Activated CD8-positive, alpha-beta memory T cell treated with anti-CD3 and anti-CD28 coated beads for 48 hours (primary cell): Measurements from ENCODE around the gene MACROD2.

Experiments used
- DNase-seq, 3 experiments: peaks; one replicate each; pipeline ENCODE4 v3.0.0-alpha.2; 2020; ENCODE audit warnings: low read depth in 2 of 3, low spot score in 2 of 3

Gene MACROD2

GRCh38 chr20:14698605-14699373 is 703.5 kb downstream of the MACROD2 start:
- DNase-seq, result no peak

GRCh38 chr20:14700639-14700960 is 705.3 kb downstream of the MACROD2 start:
- DNase-seq, result no peak

- DNase-seq, result no peak
These were observed 706.0 kb downstream of the MACROD2 start for GRCh38 chr20:14701326-14701725.

GRCh38 chr20:14706555-14706954 is 711.2 kb downstream of the MACROD2 start:
- DNase-seq, result no peak

GRCh38 chr20:14707026-14707680 is 711.8 kb downstream of the MACROD2 start:
- no peak for DNase-seq

- DNase-seq, result no peak
These were observed 712.7 kb downstream of the MACROD2 start for GRCh38 chr20:14707865-14708596.

GRCh38 chr20:14709439-14709838 is 714.1 kb downstream of the MACROD2 start:
- DNase-seq, result no peak

- DNase-seq, result no peak
These were observed 715.6 kb downstream of the MACROD2 start for GRCh38 chr20:14710951-14711350.

GRCh38 chr20:14711652-14712051 is 716.3 kb downstream of the MACROD2 start:
- DNase-seq, result no peak

- no peak for DNase-seq
These were observed 717.0 kb downstream of the MACROD2 start for GRCh38 chr20:14712302-14712739.

- DNase-seq, result no peak
These were observed 720.1 kb downstream of the MACROD2 start for GRCh38 chr20:14715400-14715799.

GRCh38 chr20:14716351-14716801 is 721.1 kb downstream of the MACROD2 start:
- no peak for DNase-seq

- DNase-seq, result no peak
These were observed 722.1 kb downstream of the MACROD2 start for GRCh38 chr20:14717134-14717999.

GRCh38 chr20:14720251-14720650 is 724.9 kb downstream of the MACROD2 start:
- DNase-seq, result no peak

GRCh38 chr20:14721926-14722452 is 726.7 kb downstream of the MACROD2 start:
- DNase-seq, result no peak

GRCh38 chr20:14723614-14724013 is 728.3 kb downstream of the MACROD2 start:
- no peak for DNase-seq

GRCh38 chr20:14724036-14724435 is 728.7 kb downstream of the MACROD2 start:
- no peak for DNase-seq

GRCh38 chr20:14724468-14724867 is 729.2 kb downstream of the MACROD2 start:
- DNase-seq, result no peak

GRCh38 chr20:14726591-14726990 is 731.3 kb downstream of the MACROD2 start:
- no peak for DNase-seq

GRCh38 chr20:14727485-14728150 is 732.3 kb downstream of the MACROD2 start:
- no peak for DNase-seq
